A673 (cell line): ENCODE measurements around the gene EFNA5. TPM values are rescaled to one million over a fixed set of nuclear protein-coding genes. Genes with fewer than 3 reads are reported as not detected.

Experiments
- BruUV-seq: library from RNA; stranded (reverse); fragments of 400-500 nt; replicated peaks from 2 replicates; lab custom pipeline; 2021; lab: Mats Ljungman, UMichigan
- CTCF ChIA-PET: fragments of 300-600 bp; sonication (Branson Sonifier 250); formaldehyde crosslinking; loops from one replicate; lab custom pipeline; 2022; ENCODE audit warnings: antibody characterized with exemption; lab: Charles Lee
- POLR2A ChIA-PET: fragments of 300-600 bp; sonication (Branson Sonifier 250); formaldehyde crosslinking; loops from one replicate; lab custom pipeline; 2022; ENCODE audit warnings: antibody characterized with exemption; ENCODE audit not compliant: low non-redundant PET; lab: Charles Lee
- DNase-seq: peaks from one replicate; pipeline ENCODE4 v3.0.0-alpha.2; 2015; ENCODE audit warnings: low spot score
- H3K27ac ChIP-seq: fragments of 200-600 bp; sonication (generic); 2 replicates; pipeline ENCODE4 v1.5.1; 2016; ENCODE audit warnings: mixed run types, low read depth, mild to moderate bottlenecking, mixed read lengths, antibody characterized with exemption, low read length; ENCODE audit not compliant: poor library complexity, severe bottlenecking
- H3K27me3 ChIP-seq: fragments of 200-600 bp; sonication (generic); replicated peaks from 2 replicates; pipeline ENCODE4 v1.6.1; 2017; ENCODE audit warnings: mixed run types, low read depth, mild to moderate bottlenecking, mixed read lengths, antibody characterized with exemption, low read length; ENCODE audit not compliant: insufficient read depth, poor library complexity
- H3K36me3 ChIP-seq: fragments of 200-600 bp; sonication (generic); 2 replicates; pipeline ENCODE4 v1.6.1; 2016; ENCODE audit warnings: mixed run types, mild to moderate bottlenecking, mixed read lengths, antibody characterized with exemption, low read length; ENCODE audit not compliant: insufficient read depth, poor library complexity, severe bottlenecking
- H3K4me1 ChIP-seq: fragments of 200-600 bp; sonication (generic); 2 replicates; pipeline ENCODE4 v1.6.1; 2017; ENCODE audit warnings: mixed run types, mild to moderate bottlenecking, mixed read lengths, antibody characterized with exemption, low read length; ENCODE audit not compliant: insufficient read depth, poor library complexity, severe bottlenecking
- H3K4me3 ChIP-seq: fragments of 200-600 bp; sonication (generic); 2 replicates; pipeline ENCODE4 v1.5.1; 2016; ENCODE audit warnings: low read depth, mixed run types, mild to moderate bottlenecking, mixed read lengths, low read length; ENCODE audit not compliant: poor library complexity, severe bottlenecking
- H3K9me3 ChIP-seq: fragments of 200-600 bp; sonication (generic); 2 replicates; pipeline ENCODE4 v1.6.1; 2016; ENCODE audit warnings: mixed run types, low read depth, mild to moderate bottlenecking, mixed read lengths, antibody characterized with exemption, low read length; ENCODE audit not compliant: poor library complexity, severe bottlenecking
- CTCF ChIP-seq: fragments of 300-800, 200-600 bp; sonication (generic); conservative IDR thresholded peaks from 2 replicates; pipeline ENCODE4 v1.5.1; 2017; ENCODE audit warnings: low read depth, mild to moderate bottlenecking, antibody characterized with exemption, low read length, moderate library complexity, mixed read lengths
- EZH2 ChIP-seq: fragments of 200-600 bp; sonication (generic); IDR thresholded peaks from 2 replicates; pipeline ENCODE4 v1.6.1; 2017; ENCODE audit warnings: borderline replicate concordance, low read depth, mild to moderate bottlenecking, mixed read lengths, antibody characterized with exemption, low read length; ENCODE audit not compliant: poor library complexity, severe bottlenecking
- intact Hi-C: fragments of 100-400 bp; cut with micrococcal nuclease; formaldehyde crosslinking; loops from one replicate; pipeline ENCODE4 v1.10.0; 2022; ENCODE audit not compliant: unreplicated experiment
- total RNA-seq: library from RNA; stranded (reverse); gene quantifications from 2 replicates; pipeline ENCODE4 v1.2.3, GENCODE V29; 2021

Gene EFNA5
- total RNA-seq, 1 experiment from 2014 or later = 16.7 TPM

- Histone ChIP-seq H3K27me3 (no peaks in the 10 kb centered on the region), H3K4me1 (no peaks in the 10 kb centered on the region), H3K27ac (no peak overlapping the region), H3K4me3 (no peak overlapping the region), H3K36me3 (no peaks in the 10 kb centered on the region), H3K9me3 (no peaks in the 10 kb centered on the region)
- POLR2A ChIA-PET = no interaction called here
- TF ChIP-seq CTCF = no peak
- no peak for TF ChIP-seq EZH2
- CTCF ChIA-PET = no interaction called here
- BruUV-seq = no TSS peak
- intact Hi-C loops = no loop called here
- DNase-seq = no peak
Measured at GRCh38 chr5:107330903-107331302, 339.8 kb downstream of the EFNA5 start.

DNA sequence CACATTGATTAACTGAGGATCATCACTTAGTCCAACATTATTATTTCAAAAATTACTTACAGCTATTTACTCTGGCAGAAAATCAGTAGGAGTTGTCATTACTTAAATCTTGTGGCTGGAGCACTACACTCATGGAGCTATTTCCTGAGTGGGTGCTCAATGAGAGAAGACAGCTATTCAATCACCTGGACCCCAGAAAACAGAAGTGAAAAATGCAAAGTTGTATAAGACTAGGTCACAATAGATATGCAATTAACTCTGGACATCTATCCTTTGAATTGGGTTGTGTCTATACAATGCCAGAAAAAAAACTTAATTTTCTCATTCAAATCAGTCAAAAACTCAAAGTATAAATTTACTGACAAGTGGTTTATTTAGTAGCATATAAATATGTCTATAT lies 340.9 kb downstream of the EFNA5 start:
- CTCF ChIA-PET = no interaction called here
- Histone ChIP-seq H3K4me1 (no peaks in the 10 kb centered on the region), H3K4me3 (no peak overlapping the region), H3K9me3 (no peaks in the 10 kb centered on the region), H3K27ac (no peak overlapping the region), H3K36me3 (no peaks in the 10 kb centered on the region), H3K27me3 (no peaks in the 10 kb centered on the region)
- no TSS peak for BruUV-seq
- DNase-seq = no peak
- TF ChIP-seq CTCF (no peak), EZH2 (no peak)
- intact Hi-C loops = no loop called here
- POLR2A ChIA-PET = no interaction called here
